ENCODE results near the gene RABGAP1L.

Gene RABGAP1L

DNA sequence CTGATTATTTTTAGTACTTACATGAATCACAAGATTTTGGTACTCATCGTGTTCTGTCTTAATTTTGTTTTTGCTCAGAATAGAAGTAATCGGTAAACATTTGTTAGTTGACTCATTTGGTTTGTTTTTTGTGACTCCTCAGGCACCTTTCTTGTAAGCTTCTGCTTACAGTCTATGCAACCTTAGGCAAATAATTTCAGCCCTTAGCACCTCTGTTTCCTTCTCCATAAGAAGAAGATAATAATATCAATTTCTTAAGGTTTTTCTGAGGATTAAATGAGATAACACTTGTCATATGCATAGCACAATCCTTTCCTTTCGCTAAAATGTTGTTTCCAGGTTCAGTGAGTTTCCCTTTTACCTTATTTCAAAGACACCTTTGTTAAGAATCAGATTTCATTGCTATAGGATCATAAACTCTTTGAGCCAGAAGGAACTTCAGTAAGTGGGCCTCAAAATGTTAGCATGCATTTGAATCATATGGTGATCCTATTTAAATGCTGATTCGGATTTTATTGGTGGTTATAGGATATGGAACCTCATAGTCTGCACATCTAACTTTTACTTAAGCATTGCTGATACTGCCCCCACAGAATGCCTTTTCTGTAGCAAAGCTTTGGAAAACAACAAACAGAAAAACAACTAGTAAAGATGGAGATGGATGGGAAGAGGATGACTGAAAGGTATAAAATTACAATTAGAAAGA is 567.7 kb downstream of the RABGAP1L start:
- no peak for DNase-seq

DNA sequence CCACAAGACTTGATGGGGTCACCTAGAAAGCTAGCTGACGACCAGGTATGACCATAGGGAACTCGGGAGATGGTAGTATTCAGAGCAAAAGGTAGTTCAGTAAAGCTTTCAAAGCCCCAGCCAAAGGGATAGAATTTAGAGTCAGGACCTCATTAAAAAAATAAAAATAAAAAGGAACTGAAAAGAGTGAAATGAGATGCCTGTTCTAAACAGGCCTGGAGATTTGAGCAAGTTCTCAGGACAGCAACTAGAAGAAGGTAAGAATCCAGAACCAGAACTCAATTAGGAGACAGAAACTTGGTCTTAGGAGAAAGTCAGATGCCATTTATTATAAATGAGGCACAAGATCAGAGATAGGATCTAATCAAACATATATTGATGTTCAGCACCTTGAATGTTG is 575.0 kb downstream of the RABGAP1L start:
- DNase-seq = no peak

- no peak for DNase-seq
Measured at GRCh38 chr1:174736831-174737230, 577.5 kb downstream of the RABGAP1L start.

DNA sequence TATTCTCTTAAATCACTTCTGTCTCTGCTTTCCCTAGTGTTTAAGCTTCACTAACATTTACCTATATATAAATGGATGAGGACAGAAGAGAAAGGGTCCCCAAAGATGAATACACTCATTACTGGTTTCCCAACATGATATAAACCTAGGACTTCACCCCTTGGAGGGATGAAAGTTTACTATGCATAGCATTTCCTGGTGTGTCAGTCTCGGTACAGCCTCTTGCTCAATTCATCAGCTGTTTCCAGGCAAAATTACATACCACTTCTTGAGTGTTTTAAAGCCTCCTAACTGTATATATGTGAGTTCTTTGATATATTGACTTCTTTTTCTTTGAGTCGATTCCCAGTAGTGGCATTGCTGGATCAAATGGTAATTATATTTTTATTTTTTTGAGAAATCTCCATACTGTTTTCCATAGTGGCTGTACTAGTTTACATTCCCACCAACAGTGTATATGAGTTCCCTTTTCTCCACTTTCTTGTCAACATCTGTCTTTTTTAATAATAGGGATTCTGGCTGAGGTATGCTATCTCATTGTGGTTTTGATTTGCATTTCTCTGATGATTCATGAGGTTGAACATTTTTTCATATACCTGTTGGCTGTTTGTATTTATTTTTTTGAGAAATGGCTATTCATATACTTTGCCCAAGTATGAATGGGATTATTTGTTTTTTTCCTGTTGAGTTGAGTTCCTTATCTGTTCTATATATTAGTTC is 581.1 kb downstream of the RABGAP1L start:
- DNase-seq = no peak

GRCh38 chr1:174742805-174743653 is 583.7 kb downstream of the RABGAP1L start:
- DNase-seq = no peak

GRCh38 chr1:174743654-174744561 is 584.6 kb downstream of the RABGAP1L start:
- peak; percentile 32 for DNase-seq

DNA sequence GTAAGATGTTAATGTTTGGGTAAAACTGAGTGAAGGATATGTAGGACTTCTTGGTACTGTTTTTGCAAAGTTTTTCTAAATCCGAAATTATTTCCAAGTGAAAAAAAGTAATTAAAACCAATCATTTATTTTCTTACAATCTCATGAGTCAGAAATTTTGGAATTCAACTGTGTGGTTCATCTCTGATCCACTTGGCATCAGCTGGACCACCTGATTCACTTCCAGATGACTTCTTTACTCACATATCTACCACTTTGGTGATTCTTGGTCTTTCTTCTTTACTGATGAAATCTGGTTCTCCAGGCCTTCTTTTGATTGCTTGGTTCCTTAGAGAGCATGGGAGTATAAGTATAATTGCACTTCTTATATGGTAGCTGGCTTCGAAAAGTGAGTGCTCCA is 585.6 kb downstream of the RABGAP1L start:
- no peak for DNase-seq

- peak; percentile 17 for DNase-seq
Measured at GRCh38 chr1:174746024-174746808, 586.9 kb downstream of the RABGAP1L start.

GRCh38 chr1:174747613-174748012 is 588.3 kb downstream of the RABGAP1L start:
- DNase-seq = no peak

GRCh38 chr1:174748586-174748985 is 589.3 kb downstream of the RABGAP1L start:
- no peak for DNase-seq

DNA sequence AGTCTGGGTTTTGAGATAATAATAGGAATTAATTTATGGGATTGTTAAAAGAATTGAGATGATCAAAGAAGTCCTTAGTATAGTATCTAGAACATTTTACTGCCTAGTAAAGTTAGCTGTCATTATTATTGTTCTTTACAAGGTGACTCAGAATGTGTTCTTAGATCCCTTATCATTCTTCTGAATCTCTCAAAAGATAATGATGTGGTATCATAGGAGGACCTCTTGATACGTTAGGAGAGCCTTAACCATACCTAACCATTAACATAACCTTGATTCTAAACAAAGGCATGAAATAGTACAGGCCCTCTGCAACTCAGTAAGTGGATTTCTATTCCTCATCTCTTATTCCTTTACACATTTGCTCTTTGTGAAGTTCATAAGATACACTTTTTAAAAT is 593.8 kb downstream of the RABGAP1L start:
- no peak for DNase-seq

GRCh38 chr1:174761335-174761734 is 602.0 kb downstream of the RABGAP1L start:
- no peak for DNase-seq

DNA sequence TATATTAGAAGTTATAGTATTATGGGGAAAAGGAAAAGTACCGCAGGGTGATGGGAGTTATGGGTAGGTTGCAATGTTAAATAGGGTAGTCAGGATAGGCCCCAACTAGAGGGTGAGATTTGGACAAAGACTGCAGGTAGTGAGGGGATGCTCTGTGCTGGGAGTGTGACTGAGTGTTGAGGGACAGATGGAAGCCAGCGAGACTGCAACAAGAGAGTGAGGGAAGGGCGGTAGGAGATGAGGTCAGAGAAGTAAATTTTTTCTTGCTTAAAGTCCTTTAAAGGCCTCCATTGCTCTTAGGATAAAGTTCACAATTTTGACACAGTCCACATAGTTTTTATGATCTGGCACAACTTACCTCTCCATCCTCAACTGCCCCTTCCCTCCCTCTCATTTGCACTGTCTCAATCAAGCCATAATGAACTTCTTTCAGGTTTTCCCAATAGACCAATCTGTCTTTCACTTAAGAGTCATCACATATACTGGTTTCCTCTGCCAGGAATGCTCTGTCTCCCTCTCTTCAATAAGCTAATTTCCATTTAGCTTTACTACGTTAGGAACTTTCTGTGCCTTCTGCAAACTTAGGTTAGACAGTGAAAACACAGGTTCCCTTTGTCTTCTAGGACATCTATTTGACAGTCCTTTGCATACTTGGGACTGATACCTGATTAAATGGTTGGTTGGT is 602.7 kb downstream of the RABGAP1L start:
- no peak for DNase-seq

DNA sequence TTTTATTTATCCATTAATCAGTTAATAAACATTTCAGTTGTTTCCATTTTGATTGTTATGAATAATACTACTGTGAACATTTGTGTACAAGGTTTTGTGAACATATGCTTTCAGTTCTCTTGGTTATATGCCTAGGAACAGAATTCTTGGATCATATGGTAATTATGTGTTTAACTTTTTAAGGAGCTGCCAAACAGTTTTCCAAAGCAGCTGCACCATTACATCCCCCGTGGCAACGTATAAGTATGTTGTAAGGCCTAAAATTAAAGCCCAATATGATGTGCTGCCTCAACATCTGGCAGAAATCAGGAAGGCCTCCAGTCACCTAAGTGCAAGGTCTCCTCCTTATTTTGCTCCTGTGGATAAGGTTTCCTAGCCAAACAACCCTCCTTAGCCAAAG is 604.9 kb downstream of the RABGAP1L start:
- no peak for DNase-seq

DNA sequence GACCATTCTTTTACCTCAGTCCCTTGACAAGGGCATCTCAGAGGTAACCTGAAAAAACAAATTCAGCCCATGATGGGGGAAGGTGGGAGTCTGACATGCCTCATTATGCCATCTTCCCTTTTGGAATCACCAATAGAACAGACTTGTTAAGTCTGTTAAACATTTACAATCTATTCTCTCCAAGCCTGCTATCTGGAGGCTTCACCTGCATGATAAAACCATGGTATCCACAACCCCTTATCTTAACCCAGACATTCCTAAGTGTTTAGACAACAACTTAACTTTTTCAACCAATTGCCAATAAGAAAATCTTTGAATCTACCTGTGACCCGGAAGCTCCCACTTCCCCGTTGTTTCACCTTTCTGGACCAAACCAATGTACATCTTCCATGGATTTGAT is 607.4 kb downstream of the RABGAP1L start:
- DNase-seq = no peak

DNA sequence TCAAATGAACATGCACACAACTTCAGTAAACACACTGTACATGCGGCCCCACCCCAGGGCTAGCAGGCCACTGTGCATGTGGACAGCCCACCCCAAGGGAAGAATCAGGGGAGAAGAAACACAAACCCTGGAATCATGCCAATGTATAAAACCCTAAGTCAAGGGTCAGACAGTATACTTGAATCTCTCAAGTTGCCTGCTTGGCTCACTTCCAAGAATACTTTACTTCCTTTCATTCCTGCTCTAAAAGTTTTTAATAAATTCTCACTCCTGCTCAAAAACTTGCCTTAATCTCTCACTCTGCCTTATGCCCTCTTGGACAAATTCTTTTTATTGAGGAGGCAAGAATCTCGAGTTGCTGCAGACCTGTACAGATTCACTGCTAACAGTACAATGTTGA is 609.2 kb downstream of the RABGAP1L start:
- DNase-seq = no peak

- no peak for DNase-seq
Measured at GRCh38 chr1:174768949-174769348, 609.6 kb downstream of the RABGAP1L start.

DNA sequence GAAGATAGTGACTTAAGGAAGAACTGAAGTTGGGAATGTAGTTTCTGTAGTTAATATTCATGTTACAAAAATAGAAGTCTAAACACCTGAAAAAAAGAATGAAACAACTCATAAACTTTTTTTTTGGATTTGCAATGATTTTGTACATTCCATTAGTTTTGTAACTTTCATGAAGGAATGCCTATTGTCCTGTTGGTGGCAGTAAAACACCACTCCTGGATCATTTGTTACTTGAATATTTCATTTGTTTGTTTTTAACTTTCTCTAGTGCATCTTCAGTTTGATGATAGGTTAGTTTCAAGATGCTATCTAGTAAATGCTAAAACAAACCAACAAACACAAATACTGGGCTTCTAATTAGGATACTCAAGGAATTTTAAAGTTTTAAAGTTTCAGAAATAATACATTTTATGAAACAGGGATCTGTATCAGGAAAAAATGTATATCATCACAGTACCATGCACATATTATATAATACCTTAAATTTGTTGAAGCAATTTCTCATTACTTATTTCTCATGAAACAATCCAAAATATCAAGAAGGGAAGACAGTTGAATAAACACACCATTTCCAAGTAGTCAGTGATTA is 610.7 kb downstream of the RABGAP1L start:
- DNase-seq = peak; percentile 48

DNA sequence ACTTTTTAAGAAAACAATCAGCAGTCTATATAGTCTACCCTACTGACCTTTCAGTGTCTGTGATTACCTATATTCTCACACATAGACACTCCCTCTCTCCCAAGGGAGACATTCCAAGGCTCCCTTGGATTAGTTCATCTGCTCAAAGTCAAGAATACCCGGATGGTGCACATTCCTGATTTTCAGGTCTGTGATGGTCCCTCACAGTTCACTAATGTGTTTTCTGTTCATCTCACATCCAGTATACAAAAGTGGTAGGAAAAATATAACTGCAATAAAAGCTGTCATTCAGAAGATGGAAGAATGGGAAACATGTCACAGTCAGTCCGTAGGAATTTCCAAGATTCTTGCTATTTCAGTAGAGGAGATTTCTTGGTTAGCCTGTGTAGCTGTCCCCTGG is 616.3 kb downstream of the RABGAP1L start:
- DNase-seq = no peak

DNA sequence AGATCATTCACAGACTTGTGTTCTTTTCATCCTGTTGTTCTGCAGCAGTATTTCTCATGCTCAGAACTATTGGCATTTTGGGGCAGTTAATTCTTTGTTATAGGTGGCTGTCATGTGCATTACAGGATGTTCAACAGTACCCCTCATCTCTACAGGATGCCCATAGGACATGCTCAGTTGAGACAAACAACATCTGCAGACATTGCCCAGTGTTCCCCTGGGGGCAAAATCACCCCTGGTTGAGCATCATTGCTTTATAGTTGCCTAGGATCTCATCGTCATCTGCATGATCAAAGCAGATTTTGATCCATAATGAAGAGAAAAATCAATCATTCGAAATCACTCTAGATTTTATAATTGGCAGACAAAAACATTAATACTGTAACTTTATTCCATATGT is 617.9 kb downstream of the RABGAP1L start:
- no peak for DNase-seq

DNA sequence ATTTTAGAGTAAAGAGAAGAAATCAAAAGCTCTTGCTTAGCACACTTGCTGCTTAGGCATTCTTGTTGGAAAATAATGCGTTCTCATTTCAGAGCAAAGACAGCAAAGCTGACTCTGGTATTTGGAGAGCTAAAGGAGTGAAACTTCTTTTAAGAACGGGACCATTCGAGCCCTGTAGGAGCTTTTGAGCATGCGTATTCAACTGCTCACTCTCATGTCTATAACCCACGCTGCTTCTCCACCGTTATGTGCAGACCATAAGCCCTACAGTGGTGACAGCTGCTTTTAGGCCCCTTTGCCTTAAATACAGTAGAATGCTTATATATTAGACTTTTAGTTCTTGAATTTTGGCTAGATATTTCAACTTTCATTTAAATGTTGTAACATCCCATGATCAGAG is 626.2 kb downstream of the RABGAP1L start:
- no peak for DNase-seq

Measured in DMS 273 treated with DMSO at 0.1 percent for 48 hours (cell line).